ENCODE results near the gene KIN.
"Not testable (repeated sequence)": the region's sequence is repeated elsewhere in the genome, so short reads cannot be mapped to it uniquely, and the experiment has no call there.

The KIN gene

DNA sequence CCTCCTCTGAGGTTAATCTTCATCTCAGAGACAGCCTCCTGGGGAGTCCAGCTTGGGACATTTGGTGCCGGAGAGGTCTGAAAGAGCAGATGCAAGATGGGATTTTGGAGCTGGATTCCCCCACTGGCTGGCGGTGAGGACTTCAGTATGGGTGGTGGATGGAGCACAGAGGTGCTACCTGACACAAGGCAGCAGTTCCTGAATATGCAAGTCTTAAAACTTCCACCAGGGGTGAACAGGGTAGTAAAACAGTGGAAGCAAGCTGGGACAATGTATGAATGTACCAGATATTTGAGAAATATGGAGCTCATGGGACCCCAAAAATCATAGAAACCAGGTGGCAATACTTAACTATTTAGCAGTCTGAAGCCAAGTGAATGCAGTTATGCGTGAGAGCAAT, 25.7 kb upstream of the KIN start:
- in situ Hi-C loops (cut with HindIII; ENCODE audit: low sequenced_read_pairs), result no loop called here
- no peak overlapping the region for H3K4me3 ChIP-seq (ENCODE audit: low read depth, low read length)
- no peak for TF ChIP-seq CTCF (IDR thresholded peaks at IDR 0.05; ENCODE audit: low read depth, low read length, missing control alignments)
- DNase-seq (ENCODE audit: low read depth), result no peak

DNA sequence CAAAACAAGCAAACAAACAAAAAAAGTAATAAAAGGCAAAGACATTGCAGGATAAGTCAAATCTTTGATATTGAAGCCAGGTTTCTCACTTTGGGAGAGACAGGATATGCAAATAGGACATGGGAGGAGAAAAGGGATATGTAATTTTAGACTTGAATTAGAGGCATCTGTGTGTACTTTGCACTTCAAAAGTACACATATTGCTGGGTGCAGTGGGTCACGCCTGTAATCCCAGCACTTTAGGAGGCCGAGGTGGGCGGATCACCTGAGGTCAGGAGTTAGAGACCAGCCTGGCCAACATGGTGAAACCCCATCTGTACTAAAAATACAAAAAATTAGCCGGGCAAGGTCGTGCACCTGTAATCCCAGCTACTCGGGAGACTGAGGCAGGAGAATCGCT, 23.9 kb upstream of the KIN start:
- DNase-seq (ENCODE audit: low read depth); H3K4me3 ChIP-seq (ENCODE audit: low read depth, low read length); in situ Hi-C loops (cut with HindIII; ENCODE audit: low sequenced_read_pairs): not testable (repeated sequence)

DNA sequence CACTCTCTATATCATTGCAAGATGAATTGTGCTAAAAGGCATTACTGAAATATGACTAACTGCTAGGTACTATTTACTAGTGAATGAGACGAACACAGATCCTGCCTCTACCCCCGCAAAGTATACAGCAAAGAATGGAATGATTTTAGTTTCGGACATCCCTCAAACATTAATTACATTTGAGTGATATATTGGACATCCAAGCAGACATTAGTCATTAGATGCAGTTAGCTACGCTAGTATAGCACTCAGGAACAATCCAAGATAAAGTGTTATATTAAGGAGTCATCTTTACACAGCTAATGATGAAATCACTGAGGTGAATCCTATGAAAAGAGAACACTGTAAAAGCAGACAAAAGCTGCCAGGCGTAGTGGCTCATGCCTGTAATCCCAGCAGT, 23.2 kb upstream of the KIN start:
- no peak for TF ChIP-seq CTCF (IDR thresholded peaks at IDR 0.05; ENCODE audit: low read depth, low read length, missing control alignments)
- DNase-seq (ENCODE audit: low read depth), result no peak
- no peak overlapping the region for H3K4me3 ChIP-seq (ENCODE audit: low read depth, low read length)
- in situ Hi-C loops (cut with HindIII; ENCODE audit: low sequenced_read_pairs), result no loop called here

DNA sequence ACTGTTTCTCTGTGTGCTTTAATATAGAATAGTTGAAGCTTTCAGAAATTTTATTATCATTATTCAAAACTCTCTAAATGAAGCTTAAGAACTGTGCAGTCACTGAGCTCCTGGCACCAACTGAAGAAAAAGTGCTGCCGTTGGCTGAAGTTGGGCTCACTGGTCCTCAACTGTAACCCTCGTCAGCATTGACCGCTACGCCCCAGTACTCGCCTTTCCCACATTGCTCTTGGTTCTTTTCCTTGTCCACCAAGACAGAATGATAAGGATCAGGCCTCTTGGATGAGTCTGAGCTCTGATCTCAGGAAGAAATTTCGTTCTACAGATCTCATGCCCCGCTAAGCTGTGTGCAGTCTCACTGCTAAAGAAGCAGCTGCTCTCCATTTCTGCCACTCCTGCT, 22.6 kb upstream of the KIN start:
- no peak for TF ChIP-seq CTCF (IDR thresholded peaks at IDR 0.05; ENCODE audit: low read depth, low read length, missing control alignments)
- no peak for DNase-seq (ENCODE audit: low read depth)
- in situ Hi-C loops (cut with HindIII; ENCODE audit: low sequenced_read_pairs), result no loop called here
- H3K4me3 ChIP-seq (ENCODE audit: low read depth, low read length), result no peak overlapping the region

GRCh38 chr10:7808686-7809267, 21.0 kb upstream of the KIN start:
- H3K4me3 ChIP-seq (ENCODE audit: low read depth, low read length), result no peak overlapping the region
- no peak for TF ChIP-seq CTCF (IDR thresholded peaks at IDR 0.05; ENCODE audit: low read depth, low read length, missing control alignments)
- DNase-seq (ENCODE audit: low read depth), result no peak
- in situ Hi-C loops (cut with HindIII; ENCODE audit: low sequenced_read_pairs), result no loop called here

- H3K4me3 ChIP-seq (ENCODE audit: low read depth, low read length), result no peak overlapping the region
- TF ChIP-seq CTCF (IDR thresholded peaks at IDR 0.05; ENCODE audit: low read depth, low read length, missing control alignments), result no peak
- in situ Hi-C loops (cut with HindIII; ENCODE audit: low sequenced_read_pairs), result no loop called here
- DNase-seq (ENCODE audit: low read depth), result no peak
These were observed 16.9 kb upstream of the KIN start for GRCh38 chr10:7804741-7805140.

- no peak for TF ChIP-seq CTCF (IDR thresholded peaks at IDR 0.05; ENCODE audit: low read depth, low read length, missing control alignments)
- no peak for DNase-seq (ENCODE audit: low read depth)
- H3K4me3 ChIP-seq (ENCODE audit: low read depth, low read length), result no peak overlapping the region
- in situ Hi-C loops (cut with HindIII; ENCODE audit: low sequenced_read_pairs), result no loop called here
These were observed 16.4 kb upstream of the KIN start for GRCh38 chr10:7804216-7804615.

All from astrocyte of the cerebellum (primary cell).